ENCODE data around the gene ELAC2.
A peak's percentile ranks its signal among the peaks of the same experiment; 100 is the strongest.

Gene ELAC2

GRCh38 chr17:13038931-13039665 lies 21.3 kb upstream of the ELAC2 start:
- TF ChIP-seq REST (IDR thresholded peaks at IDR 0.05; ENCODE audit: low read depth) (no peak), EGR1 (IDR thresholded peaks at IDR 0.05) (no peak), FOXM1 (IDR thresholded peaks at IDR 0.05; ENCODE audit: borderline replicate concordance, low read depth) (no peak), TAF1 (IDR thresholded peaks at IDR 0.05; ENCODE audit: low read depth) (no peak), EP300 (IDR thresholded peaks at IDR 0.05; ENCODE audit: borderline replicate concordance) (no peak), TCF12 (IDR thresholded peaks at IDR 0.05; ENCODE audit: low read depth) (no peak), RAD21 (IDR thresholded peaks at IDR 0.05; ENCODE audit: low read depth) (no peak), ZBTB7A (IDR thresholded peaks at IDR 0.05; ENCODE audit: low read depth) (no peak), NFIC (IDR thresholded peaks at IDR 0.05) (no peak), YY1 (IDR thresholded peaks at IDR 0.05; ENCODE audit: low read depth) (no peak), TEAD4 (IDR thresholded peaks at IDR 0.05) (no peak), CREB1 (IDR thresholded peaks at IDR 0.05; ENCODE audit: low read depth) (no peak), CEBPB (IDR thresholded peaks at IDR 0.05) (no peak)
- TF ChIP-seq, protein P1, sequence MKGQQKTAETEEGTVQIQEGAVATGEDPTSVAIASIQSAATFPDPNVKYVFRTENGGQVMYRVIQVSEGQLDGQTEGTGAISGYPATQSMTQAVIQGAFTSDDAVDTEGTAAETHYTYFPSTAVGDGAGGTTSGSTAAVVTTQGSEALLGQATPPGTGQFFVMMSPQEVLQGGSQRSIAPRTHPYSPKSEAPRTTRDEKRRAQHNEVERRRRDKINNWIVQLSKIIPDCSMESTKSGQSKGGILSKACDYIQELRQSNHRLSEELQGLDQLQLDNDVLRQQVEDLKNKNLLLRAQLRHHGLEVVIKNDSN (IDR thresholded peaks at IDR 0.05) = no peak
- TF ChIP-seq, protein P2, sequence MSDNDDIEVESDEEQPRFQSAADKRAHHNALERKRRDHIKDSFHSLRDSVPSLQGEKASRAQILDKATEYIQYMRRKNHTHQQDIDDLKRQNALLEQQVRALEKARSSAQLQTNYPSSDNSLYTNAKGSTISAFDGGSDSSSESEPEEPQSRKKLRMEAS (IDR thresholded peaks at IDR 0.05) = no peak

DNA sequence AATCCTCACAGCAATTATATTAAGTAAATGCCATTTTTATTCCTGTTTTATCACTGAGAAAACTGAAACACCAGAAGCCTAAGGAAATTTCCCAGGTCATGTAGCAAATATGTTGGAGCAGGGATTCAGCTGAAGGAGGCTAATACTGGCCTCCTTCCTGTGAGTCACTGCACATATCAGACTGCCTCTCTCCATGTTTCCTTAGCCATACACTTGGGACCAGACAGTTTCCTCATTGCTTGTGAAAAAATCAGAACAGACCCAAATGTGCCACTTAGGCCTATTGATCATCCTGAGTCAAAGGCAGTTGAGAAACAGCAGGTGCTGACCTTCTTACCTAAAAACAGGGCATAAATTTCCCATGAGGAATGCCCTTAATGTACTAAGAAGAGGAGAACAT lies 18.9 kb upstream of the ELAC2 start:
- TF ChIP-seq EP300 (IDR thresholded peaks at IDR 0.05; ENCODE audit: borderline replicate concordance) (no peak), TEAD4 (IDR thresholded peaks at IDR 0.05) (no peak), REST (IDR thresholded peaks at IDR 0.05; ENCODE audit: low read depth) (no peak), CREB1 (IDR thresholded peaks at IDR 0.05; ENCODE audit: low read depth) (no peak), EGR1 (IDR thresholded peaks at IDR 0.05) (no peak), YY1 (IDR thresholded peaks at IDR 0.05; ENCODE audit: low read depth) (no peak), CEBPB (IDR thresholded peaks at IDR 0.05) (no peak), TCF12 (IDR thresholded peaks at IDR 0.05; ENCODE audit: low read depth) (no peak), RAD21 (IDR thresholded peaks at IDR 0.05; ENCODE audit: low read depth) (no peak)
- TF ChIP-seq, protein P2 (IDR thresholded peaks at IDR 0.05) = no peak
- TF ChIP-seq, protein P1 (IDR thresholded peaks at IDR 0.05) = no peak

DNA sequence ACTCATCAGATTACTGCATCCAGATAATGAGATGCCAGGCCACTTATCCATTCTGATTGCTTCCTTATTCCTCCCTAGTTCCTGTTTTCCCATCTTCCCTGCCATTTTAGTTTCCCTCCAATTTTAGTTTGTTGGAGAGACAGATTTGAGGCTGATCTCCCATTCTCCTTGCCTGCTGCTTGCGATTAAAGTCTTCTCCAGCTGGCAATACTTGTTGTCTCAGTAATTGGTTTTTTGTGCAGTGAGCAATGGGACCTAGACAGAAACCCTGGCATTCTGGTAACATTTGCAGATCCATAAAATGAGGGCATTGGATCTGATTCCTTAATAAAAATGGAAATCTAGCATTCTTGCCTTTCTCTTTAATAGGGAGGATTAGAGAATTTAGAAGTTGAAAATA lies 17.6 kb upstream of the ELAC2 start:
- no peak for TF ChIP-seq CEBPB (IDR thresholded peaks at IDR 0.05)

GRCh38 chr17:13031718-13032350 lies 14.0 kb upstream of the ELAC2 start:
- peak; percentile 30; the same call in 1 of the 2 replicates for TF ChIP-seq RAD21 (IDR thresholded peaks at IDR 0.05; ENCODE audit: low read depth)
- no peak for TF ChIP-seq TEAD4 (IDR thresholded peaks at IDR 0.05)
- TF ChIP-seq YY1 (IDR thresholded peaks at IDR 0.05; ENCODE audit: low read depth) = peak; percentile 76

GRCh38 chr17:13030459-13031300 lies 12.9 kb upstream of the ELAC2 start:
- TF ChIP-seq RAD21 (IDR thresholded peaks at IDR 0.05; ENCODE audit: low read depth) (peak; percentile 53), FOXM1 (IDR thresholded peaks at IDR 0.05; ENCODE audit: borderline replicate concordance, low read depth) (no peak), NFIC (IDR thresholded peaks at IDR 0.05) (no peak), TCF12 (IDR thresholded peaks at IDR 0.05; ENCODE audit: low read depth) (no peak)

DNA sequence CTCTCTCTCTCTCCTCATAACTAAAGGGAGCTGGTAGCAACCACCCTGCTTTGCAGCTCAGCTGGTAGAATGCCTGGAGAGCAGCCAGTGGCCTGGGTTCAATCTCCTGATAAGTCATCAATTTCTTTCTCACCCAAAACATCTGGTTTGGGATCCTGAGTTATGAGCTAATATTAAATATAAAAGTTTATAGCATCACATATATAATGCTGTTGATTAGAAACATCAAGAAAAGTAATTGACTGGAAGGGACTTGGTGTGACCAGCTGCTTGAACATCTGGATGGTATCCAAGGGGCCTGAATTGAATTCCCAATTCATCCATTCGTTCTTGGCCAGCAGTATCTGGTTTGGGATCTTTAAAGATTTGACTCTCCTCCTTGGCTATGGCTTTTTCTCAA lies 12.2 kb upstream of the ELAC2 start:
- TF ChIP-seq REST (IDR thresholded peaks at IDR 0.05; ENCODE audit: low read depth) (no peak), YY1 (IDR thresholded peaks at IDR 0.05; ENCODE audit: low read depth) (no peak), TCF12 (IDR thresholded peaks at IDR 0.05; ENCODE audit: low read depth) (no peak), RAD21 (IDR thresholded peaks at IDR 0.05; ENCODE audit: low read depth) (no peak), NFIC (IDR thresholded peaks at IDR 0.05) (no peak), FOXM1 (IDR thresholded peaks at IDR 0.05; ENCODE audit: borderline replicate concordance, low read depth) (no peak)

Measured in Ishikawa (cell line).